Spinal cord (tissue), 10 donors: Measurements from ENCODE around the gene FRMD1. TPM values are rescaled to one million over a fixed set of nuclear protein-coding genes. Genes with fewer than 3 reads are reported as not detected.

Experiments used
- DNase-seq, 6 donors: peaks; one replicate each; pipeline versions ENCODE4 v3.0.0 to v3.0.0-alpha.2; 2013 to 2015; ENCODE audit warnings: low spot score in 6 of 6, low read depth in 4 of 6
- H3K27ac ChIP-seq: one replicate; pipeline ENCODE4 v1.5.1; 2013; ENCODE audit warnings: low read depth, low read length, control low read depth
- H3K27me3 ChIP-seq: one replicate; pipeline ENCODE4 v1.6.1; 2013; ENCODE audit warnings: low read length; ENCODE audit not compliant: control insufficient read depth, insufficient read depth
- H3K36me3 ChIP-seq: one replicate; pipeline ENCODE4 v1.6.1; 2013; ENCODE audit warnings: low read length; ENCODE audit not compliant: control insufficient read depth, insufficient read depth
- H3K4me1 ChIP-seq: one replicate; pipeline ENCODE4 v1.6.1; 2013; ENCODE audit warnings: low read length; ENCODE audit not compliant: control insufficient read depth, insufficient read depth
- H3K4me3 ChIP-seq: one replicate; pipeline ENCODE4 v1.5.1; 2013; ENCODE audit warnings: low read depth, low read length, control low read depth
- H3K9me3 ChIP-seq: one replicate; pipeline ENCODE4 v1.6.1; 2013; ENCODE audit warnings: low read length; ENCODE audit not compliant: control insufficient read depth, insufficient read depth
- WGBS: methylation state at CpG from one replicate; pipeline ENCODE4 v1.1.5; 2013; ENCODE audit warnings: missing lambda C conversion rate; ENCODE audit not compliant: insufficient coverage; 5-methylcytosine and 5-hydroxymethylcytosine counted together
- polyA plus RNA-seq, 2 donors: library from polyadenylated mRNA; unstranded; fragments of 120-200 nt; gene quantifications; one replicate each; pipeline ENCODE4 v1.2.1, GENCODE V29; 2013; ENCODE audit not compliant: insufficient read length in 2 of 2
- total RNA-seq, 2 donors: library from RNA; depleted of rRNA in 1 of 2; stranded (reverse); fragments of 120-200 nt in 1 of 2; fragments of >200 nt in 1 of 2; gene quantifications; one replicate each; pipeline versions ENCODE4 v1.2.3 to v1.2.4, GENCODE V29; 2013 to 2014
- donor health status: healthy.

The FRMD1 gene
- total and polyA plus RNA-seq, 4 donors, result 0.19 to 0.66 (median 0.48) TPM

DNA sequence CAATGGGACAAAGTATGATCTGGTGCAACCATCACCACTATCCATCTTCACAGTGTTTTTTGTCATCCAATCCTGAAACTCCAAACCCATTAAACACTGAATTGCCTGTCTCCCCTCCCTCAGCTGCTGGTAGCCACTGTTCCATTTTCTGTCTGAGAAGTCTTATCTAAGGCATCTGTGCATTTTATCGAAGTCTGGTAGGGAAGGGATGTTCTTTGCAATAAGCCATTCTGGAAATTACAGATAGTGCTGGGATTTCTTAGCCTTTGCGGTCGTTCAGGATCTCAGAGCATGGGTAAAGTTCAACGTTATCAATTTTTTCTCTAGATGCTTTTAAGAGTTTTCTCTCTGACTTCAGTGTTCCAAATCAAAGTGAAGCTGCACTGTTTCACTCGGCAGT is 57.4 kb downstream of the FRMD1 start:
- WGBS, result 96% methylated on average over 4 of the region's 5 CpGs
- Histone ChIP-seq H3K36me3 (no peaks in the 10 kb centered on the region), H3K9me3 (no peaks in the 10 kb centered on the region), H3K4me3 (no peak overlapping the region), H3K27me3 (no peaks in the 10 kb centered on the region), H3K27ac (no peak overlapping the region), H3K4me1 (peaks cover 2% of the 10 kb centered on the region)
- DNase-seq, result no peak

DNA sequence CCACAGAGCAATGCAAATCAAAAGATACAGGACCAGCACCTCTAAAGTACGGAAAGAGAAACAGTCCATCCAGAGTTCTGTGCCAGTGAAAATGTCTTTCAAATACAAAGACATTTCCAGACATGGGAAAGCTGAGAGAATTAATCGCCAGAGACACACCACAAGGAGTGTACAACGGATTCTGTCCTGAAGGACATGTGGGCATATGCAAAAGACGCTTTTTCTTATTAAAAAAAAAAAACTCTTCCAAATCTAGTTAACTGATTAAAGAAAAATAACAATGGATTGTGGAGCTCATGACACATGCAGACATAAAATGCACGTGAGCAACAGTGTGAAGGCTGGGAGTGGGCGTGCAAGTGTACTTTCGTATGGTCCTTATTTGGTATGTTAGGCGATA is 58.8 kb downstream of the FRMD1 start:
- no peak overlapping the region for H3K4me3 ChIP-seq
- 100% methylated on average over 1 of the region's 8 CpGs for WGBS
- H3K27ac ChIP-seq, result no peak overlapping the region
- no peak for DNase-seq
- H3K36me3 ChIP-seq, result no peaks in the 10 kb centered on the region
- H3K4me1 ChIP-seq, result peaks cover 9% of the 10 kb centered on the region
- H3K27me3 ChIP-seq, result no peaks in the 10 kb centered on the region
- H3K9me3 ChIP-seq, result no peaks in the 10 kb centered on the region

DNA sequence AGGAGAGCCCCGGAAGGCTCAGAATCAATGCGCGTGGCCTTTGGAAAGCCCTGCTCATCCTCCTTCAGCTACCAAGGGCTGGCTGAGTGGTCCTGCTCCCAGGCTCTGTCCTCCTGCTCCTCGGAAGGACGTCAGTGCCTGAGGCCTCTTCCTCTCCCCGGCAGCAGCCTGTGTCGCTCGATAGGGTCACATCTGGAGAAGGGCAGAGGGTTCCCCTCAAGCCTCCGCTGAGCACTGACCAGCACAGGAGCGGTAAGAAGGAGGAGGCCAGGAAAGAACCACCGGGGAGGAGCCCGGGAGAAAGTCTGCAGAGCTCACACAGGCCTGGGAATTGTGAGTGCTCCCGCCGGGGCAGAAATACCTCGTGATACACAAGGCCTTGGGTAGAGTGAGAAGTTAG is 60.3 kb downstream of the FRMD1 start:
- WGBS, result 89% methylated on average over 15 of the region's 15 CpGs
- H3K27ac ChIP-seq, result no peak overlapping the region
- no peak overlapping the region for H3K4me3 ChIP-seq
- no peaks in the 10 kb centered on the region for H3K27me3 ChIP-seq
- no peaks in the 10 kb centered on the region for H3K36me3 ChIP-seq
- H3K9me3 ChIP-seq, result no peaks in the 10 kb centered on the region
- peaks cover 9% of the 10 kb centered on the region for H3K4me1 ChIP-seq
- no peak for DNase-seq

DNA sequence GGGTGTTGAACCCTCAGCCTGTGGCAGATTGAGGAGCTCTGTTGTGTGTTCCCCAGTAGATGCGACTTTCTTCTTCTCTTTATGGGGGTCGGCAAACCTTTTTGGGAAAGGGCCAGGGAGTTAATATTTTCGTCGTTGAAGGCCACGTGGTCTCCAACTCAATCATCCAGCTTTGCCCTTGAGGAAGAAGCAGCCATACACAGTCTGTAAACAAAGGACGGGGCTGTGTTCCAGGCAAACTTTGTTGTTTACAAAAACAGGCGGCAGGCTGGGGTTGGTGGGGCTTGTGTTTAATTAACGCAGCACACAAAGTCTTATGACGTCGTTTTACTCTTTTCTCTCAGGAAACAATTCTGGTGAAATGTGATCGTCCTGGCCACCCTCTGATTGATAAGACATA is 61.4 kb downstream of the FRMD1 start:
- H3K27ac ChIP-seq, result no peak overlapping the region

GRCh38 chr6:168016721-168017525 is 62.1 kb downstream of the FRMD1 start:
- Histone ChIP-seq H3K27me3 (no peaks in the 10 kb centered on the region), H3K9me3 (peaks cover 5% of the 10 kb centered on the region), H3K4me1 (peaks cover 9% of the 10 kb centered on the region), H3K4me3 (no peak overlapping the region), H3K36me3 (no peaks in the 10 kb centered on the region), H3K27ac (no peak overlapping the region)
- WGBS, result 66% methylated on average over 15 of the region's 18 CpGs
- no peak for DNase-seq

More for the DNA sequence above, 61.4 kb downstream of the FRMD1 start:
- Histone ChIP-seq H3K9me3 (peaks cover under 1% of the 10 kb centered on the region), H3K4me1 (peaks cover 9% of the 10 kb centered on the region), H3K36me3 (no peaks in the 10 kb centered on the region), H3K27me3 (no peaks in the 10 kb centered on the region), H3K4me3 (no peak overlapping the region)
- WGBS, result 65% methylated on average over 7 of the region's 11 CpGs
- no peak for DNase-seq

DNA sequence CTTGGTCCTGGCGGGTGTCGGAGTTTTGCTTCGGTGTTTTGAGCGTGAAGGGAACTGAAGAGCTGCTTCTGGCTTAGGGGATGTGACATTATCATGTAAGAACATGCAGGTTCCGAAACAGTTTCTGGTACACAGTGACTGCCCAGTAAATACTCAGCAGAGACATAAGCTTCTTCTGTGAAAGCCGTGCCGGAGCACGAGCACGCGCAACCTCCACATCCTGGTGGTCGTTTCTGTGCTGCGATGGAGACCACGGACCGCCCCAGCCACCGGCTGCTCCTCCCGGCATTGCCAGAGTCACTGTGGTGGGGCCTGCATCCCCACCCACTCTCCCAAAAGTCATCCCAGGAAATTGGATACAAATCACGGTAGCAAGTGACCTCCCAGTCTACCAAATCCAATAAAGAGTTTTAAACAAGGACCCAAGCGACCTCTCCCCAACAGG is 62.8 kb downstream of the FRMD1 start:
- Histone ChIP-seq H3K4me3 (no peak overlapping the region), H3K9me3 (peaks cover 11% of the 10 kb centered on the region), H3K27me3 (no peaks in the 10 kb centered on the region), H3K4me1 (peaks cover 9% of the 10 kb centered on the region), H3K36me3 (no peaks in the 10 kb centered on the region), H3K27ac (peak overlapping the region; percentile 42)
- DNase-seq, result no peak
- WGBS, result 91% methylated on average over 17 of the region's 18 CpGs

DNA sequence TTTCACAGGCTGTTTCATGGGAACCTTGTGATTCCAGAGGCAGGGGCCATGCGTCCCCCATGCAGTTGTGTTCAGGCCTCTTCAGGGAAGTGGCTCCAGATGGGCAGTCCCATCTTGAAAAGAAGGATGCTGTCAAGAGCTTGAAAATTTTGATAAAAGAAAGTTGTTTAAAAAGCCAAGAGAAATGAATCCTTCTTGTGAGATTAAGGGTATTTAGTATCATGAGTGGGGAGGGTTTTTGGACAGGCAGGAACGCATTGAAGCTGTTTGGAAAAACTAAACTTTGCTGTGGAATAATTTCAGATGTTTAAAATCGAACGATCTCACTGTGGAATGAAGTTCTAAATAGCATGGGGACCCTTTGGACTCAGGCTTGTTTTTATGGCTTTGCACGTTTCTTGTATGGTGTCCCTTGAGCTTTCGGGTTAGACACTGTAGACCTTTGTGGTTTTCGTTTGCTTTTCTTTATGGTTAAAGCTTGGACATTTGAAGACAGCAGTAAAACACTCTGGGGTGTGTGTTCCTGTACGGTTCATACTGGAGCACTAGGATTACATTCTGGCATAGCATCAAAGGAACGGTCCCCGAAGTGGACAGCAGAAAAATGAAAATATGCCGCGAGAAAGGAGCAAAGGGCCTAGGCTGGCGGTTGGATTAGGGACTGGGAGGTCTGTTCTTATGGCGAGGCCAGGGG is 63.4 kb downstream of the FRMD1 start:
- 85% methylated on average over 14 of the region's 14 CpGs for WGBS

GRCh38 chr6:168015009-168015408 is 64.0 kb downstream of the FRMD1 start:
- H3K27me3 ChIP-seq, result no peaks in the 10 kb centered on the region
- peaks cover 9% of the 10 kb centered on the region for H3K4me1 ChIP-seq
- 62% methylated on average over 3 of the region's 4 CpGs for WGBS
- H3K9me3 ChIP-seq, result peaks cover 11% of the 10 kb centered on the region
- no peaks in the 10 kb centered on the region for H3K36me3 ChIP-seq
- no peak overlapping the region for H3K4me3 ChIP-seq
- peak overlapping the region; percentile 43 for H3K27ac ChIP-seq
- no peak for DNase-seq

More for the DNA sequence above, 63.4 kb downstream of the FRMD1 start:
- H3K36me3 ChIP-seq, result no peaks in the 10 kb centered on the region
- peak overlapping the region; percentile 42 for H3K27ac ChIP-seq
- H3K4me3 ChIP-seq, result no peak overlapping the region
- H3K9me3 ChIP-seq, result peaks cover 11% of the 10 kb centered on the region
- no peaks in the 10 kb centered on the region for H3K27me3 ChIP-seq
- DNase-seq, result peak in 1 of 6 donors; percentile 60
- H3K4me1 ChIP-seq, result peaks cover 9% of the 10 kb centered on the region

- Histone ChIP-seq H3K27ac (no peak overlapping the region), H3K27me3 (no peaks in the 10 kb centered on the region), H3K9me3 (peaks cover 11% of the 10 kb centered on the region), H3K4me3 (no peak overlapping the region), H3K4me1 (peaks cover 9% of the 10 kb centered on the region), H3K36me3 (no peaks in the 10 kb centered on the region)
- peak in 1 of 6 donors; percentile 60 for DNase-seq
- WGBS, result no CpG with 5 or more reads among the region's 6 CpGs
Measured at GRCh38 chr6:168014428-168014827, 64.6 kb downstream of the FRMD1 start.
